PC-9 (cell line): ENCODE data around the gene TCF4. TPM values are rescaled to one million over a fixed set of nuclear protein-coding genes. Genes with fewer than 3 reads are reported as not detected.

Experiments
- BruUV-seq: library from RNA; stranded (reverse); fragments of 400-500 nt; replicated peaks from 2 replicates; lab custom pipeline; 2021; lab: Mats Ljungman, UMichigan
- CTCF ChIA-PET: fragments of 300-600 bp; sonication (Branson Sonifier 250); formaldehyde crosslinking; loops from one replicate; lab custom pipeline; 2022; ENCODE audit warnings: antibody characterized with exemption; lab: Charles Lee
- POLR2A ChIA-PET: fragments of 300-600 bp; sonication (Branson Sonifier 250); formaldehyde crosslinking; loops from one replicate; lab custom pipeline; 2022; ENCODE audit warnings: antibody characterized with exemption; ENCODE audit not compliant: unreplicated experiment; lab: Charles Lee
- DNase-seq, 2 experiments: peaks; one replicate each; pipeline versions ENCODE4 v3.0.0 to v3.0.0-alpha.2; 2015 to 2022; ENCODE audit warnings: mixed read lengths in 1 of 2
- H2AFZ ChIP-seq: fragments of 200-600 bp; sonication (generic); 2 replicates; pipeline ENCODE4 v1.8.1; 2017; ENCODE audit warnings: antibody characterized with exemption
- H3F3A ChIP-seq: fragments of 200-600 bp; sonication (generic); 2 replicates; pipeline ENCODE4 v1.8.1; 2017; ENCODE audit warnings: antibody characterized with exemption, mild to moderate bottlenecking, low read depth; ENCODE audit not compliant: insufficient read depth
- H3K27ac ChIP-seq: fragments of 200-600 bp; sonication (generic); 2 replicates; pipeline ENCODE4 v1.6.1; 2016; ENCODE audit warnings: mixed run types
- H3K27me3 ChIP-seq: fragments of 200-600 bp; sonication (generic); 2 replicates; pipeline ENCODE4 v1.6.1; 2016; ENCODE audit warnings: low read depth, mixed run types; ENCODE audit not compliant: insufficient read depth
- H3K36me3 ChIP-seq: fragments of 200-600 bp; sonication (generic); 2 replicates; pipeline ENCODE4 v1.6.1; 2016; ENCODE audit warnings: low read depth, mixed run types
- H3K4me1 ChIP-seq: fragments of 200-600 bp; sonication (generic); replicated peaks from 2 replicates; pipeline ENCODE4 v1.6.1; 2016; ENCODE audit warnings: mixed run types; ENCODE audit not compliant: insufficient read depth
- H3K4me2 ChIP-seq: fragments of 200-600 bp; sonication (generic); 2 replicates; pipeline ENCODE4 v1.6.1; 2017; ENCODE audit warnings: mixed run types
- H3K4me3 ChIP-seq: fragments of 200-600 bp; sonication (generic); 2 replicates; pipeline ENCODE4 v1.6.1; 2016; ENCODE audit warnings: mixed run types
- H3K79me2 ChIP-seq: fragments of 200-600 bp; sonication (generic); 2 replicates; pipeline ENCODE4 v1.6.1; 2017; ENCODE audit warnings: low read depth, mixed run types
- H3K9me2 ChIP-seq: fragments of 200-600 bp; sonication (generic); 2 replicates; pipeline ENCODE4 v1.8.1; 2017; ENCODE audit warnings: mild to moderate bottlenecking; ENCODE audit not compliant: insufficient read depth
- H3K9me3 ChIP-seq: fragments of 200-600 bp; sonication (generic); 2 replicates; pipeline ENCODE4 v1.8.1; 2016; ENCODE audit warnings: low read depth; ENCODE audit not compliant: insufficient read depth
- H4K20me1 ChIP-seq: fragments of 200-600 bp; sonication (generic); 2 replicates; pipeline ENCODE4 v1.8.1; 2017; ENCODE audit not compliant: insufficient read depth
- CTCF ChIP-seq: fragments of 200-600 bp; sonication (generic); conservative IDR thresholded peaks from 2 replicates; pipeline ENCODE4 v1.6.1; 2017; ENCODE audit warnings: mixed run types, antibody characterized with exemption, mild to moderate bottlenecking, moderate library complexity
- EZH2 ChIP-seq: fragments of 200-600 bp; sonication (generic); IDR thresholded peaks from 2 replicates; pipeline ENCODE4 v1.8.0; 2017; ENCODE audit warnings: antibody characterized with exemption, low read depth
- intact Hi-C: fragments of 100-400 bp; cut with micrococcal nuclease; formaldehyde crosslinking; loops from one replicate; pipeline ENCODE4 v1.10.0; 2022; ENCODE audit not compliant: unreplicated experiment
- total RNA-seq: library from RNA; stranded (reverse); gene quantifications from 2 replicates; pipeline ENCODE4 v1.2.3, GENCODE V29; 2021

Gene TCF4
- total RNA-seq, 1 experiment from 2014 or later: 0.74 TPM

GRCh38 chr18:55250768-55251173 lies 337.2 kb downstream of the TCF4 start:
- H3K9me3 ChIP-seq: no peaks in the 10 kb centered on the region
- no peak overlapping the region for H2AFZ ChIP-seq
- POLR2A ChIA-PET: no interaction called here
- no peak overlapping the region for H3K4me2 ChIP-seq
- no peaks in the 10 kb centered on the region for H3K36me3 ChIP-seq
- H3K4me1 ChIP-seq: no peaks in the 10 kb centered on the region
- no peaks in the 10 kb centered on the region for H4K20me1 ChIP-seq
- H3K27me3 ChIP-seq: no peaks in the 10 kb centered on the region
- no peak overlapping the region for H3K27ac ChIP-seq
- H3K9me2 ChIP-seq: no peaks in the 10 kb centered on the region
- no peak for DNase-seq
- H3K4me3 ChIP-seq: no peak overlapping the region
- no peak for TF ChIP-seq CTCF
- TF ChIP-seq EZH2: no peak
- no peaks in the 10 kb centered on the region for H3K79me2 ChIP-seq
- CTCF ChIA-PET: interaction anchor here (0.6 kb wide), 1 partner anchor 16 kb away, joined by 3 read pairs; no protein-coding TSS in a partner anchor
- H3F3A ChIP-seq: no peaks in the 10 kb centered on the region
- no TSS peak for BruUV-seq
- intact Hi-C loops: no loop called here

- POLR2A ChIA-PET: no interaction called here
Observed at GRCh38 chr18:55249550-55249949, 338.4 kb downstream of the TCF4 start.

GRCh38 chr18:55248495-55248894 lies 339.5 kb downstream of the TCF4 start:
- no peak for DNase-seq
- H2AFZ ChIP-seq: no peak overlapping the region
- intact Hi-C loops: no loop called here
- no peaks in the 10 kb centered on the region for H4K20me1 ChIP-seq
- no peaks in the 10 kb centered on the region for H3F3A ChIP-seq
- H3K27ac ChIP-seq: no peak overlapping the region
- H3K79me2 ChIP-seq: no peaks in the 10 kb centered on the region
- no peaks in the 10 kb centered on the region for H3K9me2 ChIP-seq
- BruUV-seq: no TSS peak
- H3K4me3 ChIP-seq: no peak overlapping the region
- no peaks in the 10 kb centered on the region for H3K4me1 ChIP-seq
- no peak overlapping the region for H3K4me2 ChIP-seq
- TF ChIP-seq CTCF (no peak), EZH2 (no peak)
- ChIA-PET CTCF (no interaction called here), POLR2A (no interaction called here)
- no peaks in the 10 kb centered on the region for H3K27me3 ChIP-seq
- H3K9me3 ChIP-seq: no peaks in the 10 kb centered on the region
- no peaks in the 10 kb centered on the region for H3K36me3 ChIP-seq

More at GRCh38 chr18:55249550-55249949, 338.4 kb downstream of the TCF4 start:
- H3K79me2 ChIP-seq: no peaks in the 10 kb centered on the region
- TF ChIP-seq CTCF: no peak
- no peak for TF ChIP-seq EZH2
- no peaks in the 10 kb centered on the region for H3K27me3 ChIP-seq
- no peak overlapping the region for H3K27ac ChIP-seq
- no peaks in the 10 kb centered on the region for H3K4me1 ChIP-seq
- intact Hi-C loops: no loop called here
- H4K20me1 ChIP-seq: no peaks in the 10 kb centered on the region
- CTCF ChIA-PET: no interaction called here
- no peak overlapping the region for H3K4me2 ChIP-seq
- no peaks in the 10 kb centered on the region for H3K36me3 ChIP-seq
- no peak overlapping the region for H2AFZ ChIP-seq
- no peak overlapping the region for H3K4me3 ChIP-seq
- H3K9me2 ChIP-seq: no peaks in the 10 kb centered on the region
- H3F3A ChIP-seq: no peaks in the 10 kb centered on the region
- BruUV-seq: no TSS peak
- DNase-seq: no peak
- no peaks in the 10 kb centered on the region for H3K9me3 ChIP-seq
